HL-60 (cell line): ENCODE measurements around the gene ERCC2.

Experiments
- DNase-seq, 2 experiments: peaks; one replicate each; pipeline ENCODE4 v3.0.0-alpha.2; 2010 to 2020; ENCODE audit warnings: low read depth in 1 of 2, low spot score in 1 of 2
- H3K27ac ChIP-seq: fragments of 250-450 bp; sonication (Bioruptor Pico); replicated peaks from 2 replicates; pipeline ENCODE4 v1.5.1; 2020; ENCODE audit warnings: mild to moderate bottlenecking, moderate library complexity
- H3K27me3 ChIP-seq: fragments of 250-450 bp; sonication (Bioruptor Pico); 2 replicates; pipeline ENCODE4 v1.5.1; 2021; ENCODE audit warnings: mild to moderate bottlenecking, moderate library complexity; ENCODE audit not compliant: insufficient read depth, poor library complexity, severe bottlenecking
- H3K4me3 ChIP-seq: replicated peaks from 2 replicates; pipeline ENCODE4 v1.5.1; 2011; ENCODE audit warnings: mild to moderate bottlenecking, control low read depth, low read length; ENCODE audit not compliant: insufficient read depth
- GABPA ChIP-seq: IDR thresholded peaks from 2 replicates; pipeline ENCODE4 v1.6.1; 2012; ENCODE audit warnings: low read depth
- POLR2AphosphoS5 ChIP-seq: IDR thresholded peaks from 2 replicates; pipeline ENCODE4 v1.6.1; 2012; ENCODE audit warnings: low read depth
- SPI1 ChIP-seq: IDR thresholded peaks from 2 replicates; pipeline ENCODE4 v1.6.1; 2012; ENCODE audit warnings: low read depth, mild to moderate bottlenecking, borderline replicate concordance
- TF ChIP-seq, protein P1 (sequence below): IDR thresholded peaks from one replicate; pipeline ENCODE4 v1.5.1; 2011; ENCODE audit warnings: low read length, control low read depth, inconsistent platforms; ENCODE audit not compliant: insufficient read depth
- TF ChIP-seq, protein P2 (sequence below): IDR thresholded peaks from 2 replicates; pipeline ENCODE4 v1.6.1; 2012; ENCODE audit warnings: low read depth; ENCODE audit not compliant: insufficient replicate concordance

The ERCC2 gene

DNA sequence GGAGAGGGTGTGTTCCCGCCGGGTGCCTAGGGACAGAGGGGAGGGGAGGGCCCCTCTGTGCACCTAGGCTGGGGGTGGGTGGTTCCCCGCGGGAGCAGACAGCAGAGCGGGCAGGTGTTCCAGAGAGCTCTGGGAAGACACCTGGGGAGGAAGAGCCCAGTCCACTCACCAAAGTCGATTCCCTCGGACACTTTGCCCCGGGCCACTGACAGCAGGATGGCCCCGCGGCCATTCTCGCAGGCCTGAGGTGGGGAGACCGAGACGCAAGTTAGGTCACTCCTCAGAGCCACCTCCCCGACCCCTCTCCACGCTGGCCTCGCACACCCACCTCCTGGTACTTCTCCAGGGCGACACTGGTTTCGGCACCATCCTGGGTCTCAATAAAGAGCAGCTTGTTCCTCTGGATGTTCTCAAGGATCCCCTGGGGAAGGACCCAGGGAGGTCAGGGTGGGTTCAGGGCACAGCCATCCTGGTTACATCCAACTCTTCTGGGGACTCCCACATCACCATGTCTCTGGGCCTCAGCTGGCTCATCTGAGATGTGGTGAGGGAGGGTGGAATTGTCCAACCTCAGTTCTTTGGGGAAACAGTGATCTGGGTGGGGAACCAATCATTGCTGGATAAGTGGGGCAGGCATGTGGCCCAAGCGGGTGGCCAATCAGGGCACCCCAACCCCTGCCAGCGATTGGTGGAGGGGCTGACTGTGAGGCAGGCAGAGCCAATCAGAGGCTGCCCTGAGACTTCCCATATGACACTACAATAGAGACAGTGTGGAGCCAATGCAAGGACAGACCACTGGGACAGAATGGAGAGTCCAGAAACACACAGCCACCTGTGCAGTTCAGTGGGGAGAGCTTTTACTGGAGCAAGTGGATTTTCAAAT is 17.2 kb downstream of the ERCC2 start:
- H3K27ac ChIP-seq, result no peak overlapping the region
- TF ChIP-seq SPI1 (no peak), GABPA (no peak), POLR2AphosphoS5 (no peak)
- TF ChIP-seq, protein P1, sequence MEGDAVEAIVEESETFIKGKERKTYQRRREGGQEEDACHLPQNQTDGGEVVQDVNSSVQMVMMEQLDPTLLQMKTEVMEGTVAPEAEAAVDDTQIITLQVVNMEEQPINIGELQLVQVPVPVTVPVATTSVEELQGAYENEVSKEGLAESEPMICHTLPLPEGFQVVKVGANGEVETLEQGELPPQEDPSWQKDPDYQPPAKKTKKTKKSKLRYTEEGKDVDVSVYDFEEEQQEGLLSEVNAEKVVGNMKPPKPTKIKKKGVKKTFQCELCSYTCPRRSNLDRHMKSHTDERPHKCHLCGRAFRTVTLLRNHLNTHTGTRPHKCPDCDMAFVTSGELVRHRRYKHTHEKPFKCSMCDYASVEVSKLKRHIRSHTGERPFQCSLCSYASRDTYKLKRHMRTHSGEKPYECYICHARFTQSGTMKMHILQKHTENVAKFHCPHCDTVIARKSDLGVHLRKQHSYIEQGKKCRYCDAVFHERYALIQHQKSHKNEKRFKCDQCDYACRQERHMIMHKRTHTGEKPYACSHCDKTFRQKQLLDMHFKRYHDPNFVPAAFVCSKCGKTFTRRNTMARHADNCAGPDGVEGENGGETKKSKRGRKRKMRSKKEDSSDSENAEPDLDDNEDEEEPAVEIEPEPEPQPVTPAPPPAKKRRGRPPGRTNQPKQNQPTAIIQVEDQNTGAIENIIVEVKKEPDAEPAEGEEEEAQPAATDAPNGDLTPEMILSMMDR, result no peak
- TF ChIP-seq, protein P2, sequence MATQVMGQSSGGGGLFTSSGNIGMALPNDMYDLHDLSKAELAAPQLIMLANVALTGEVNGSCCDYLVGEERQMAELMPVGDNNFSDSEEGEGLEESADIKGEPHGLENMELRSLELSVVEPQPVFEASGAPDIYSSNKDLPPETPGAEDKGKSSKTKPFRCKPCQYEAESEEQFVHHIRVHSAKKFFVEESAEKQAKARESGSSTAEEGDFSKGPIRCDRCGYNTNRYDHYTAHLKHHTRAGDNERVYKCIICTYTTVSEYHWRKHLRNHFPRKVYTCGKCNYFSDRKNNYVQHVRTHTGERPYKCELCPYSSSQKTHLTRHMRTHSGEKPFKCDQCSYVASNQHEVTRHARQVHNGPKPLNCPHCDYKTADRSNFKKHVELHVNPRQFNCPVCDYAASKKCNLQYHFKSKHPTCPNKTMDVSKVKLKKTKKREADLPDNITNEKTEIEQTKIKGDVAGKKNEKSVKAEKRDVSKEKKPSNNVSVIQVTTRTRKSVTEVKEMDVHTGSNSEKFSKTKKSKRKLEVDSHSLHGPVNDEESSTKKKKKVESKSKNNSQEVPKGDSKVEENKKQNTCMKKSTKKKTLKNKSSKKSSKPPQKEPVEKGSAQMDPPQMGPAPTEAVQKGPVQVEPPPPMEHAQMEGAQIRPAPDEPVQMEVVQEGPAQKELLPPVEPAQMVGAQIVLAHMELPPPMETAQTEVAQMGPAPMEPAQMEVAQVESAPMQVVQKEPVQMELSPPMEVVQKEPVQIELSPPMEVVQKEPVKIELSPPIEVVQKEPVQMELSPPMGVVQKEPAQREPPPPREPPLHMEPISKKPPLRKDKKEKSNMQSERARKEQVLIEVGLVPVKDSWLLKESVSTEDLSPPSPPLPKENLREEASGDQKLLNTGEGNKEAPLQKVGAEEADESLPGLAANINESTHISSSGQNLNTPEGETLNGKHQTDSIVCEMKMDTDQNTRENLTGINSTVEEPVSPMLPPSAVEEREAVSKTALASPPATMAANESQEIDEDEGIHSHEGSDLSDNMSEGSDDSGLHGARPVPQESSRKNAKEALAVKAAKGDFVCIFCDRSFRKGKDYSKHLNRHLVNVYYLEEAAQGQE, result no peak
- no peak overlapping the region for H3K4me3 ChIP-seq
- H3K27me3 ChIP-seq, result no peaks in the 10 kb centered on the region
- no peak for DNase-seq

DNA sequence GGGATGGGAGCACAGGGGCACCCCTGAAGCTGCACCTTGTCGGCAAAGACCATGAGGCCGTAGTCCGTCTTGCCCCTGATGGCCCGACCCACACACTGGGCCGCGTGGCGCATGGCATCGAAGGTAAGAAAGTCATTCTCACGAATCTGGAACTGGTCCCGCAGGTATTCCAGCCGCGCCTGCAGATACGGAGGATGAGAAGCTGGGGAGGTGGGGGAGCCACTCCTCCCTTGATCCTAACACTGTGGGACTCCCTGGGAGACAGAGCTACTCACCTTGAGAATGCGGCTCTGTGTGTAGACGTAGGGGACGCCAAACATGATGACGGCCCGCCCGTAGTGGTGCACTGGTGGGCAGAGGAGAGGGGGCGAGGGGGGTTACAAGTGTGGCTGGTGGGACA is 17.9 kb downstream of the ERCC2 start:
- no peak overlapping the region for H3K4me3 ChIP-seq
- H3K27me3 ChIP-seq, result peaks cover 2% of the 10 kb centered on the region
- DNase-seq, result no peak
- TF ChIP-seq, protein P1, result no peak
- no peak for TF ChIP-seq SPI1
- no peak for TF ChIP-seq POLR2AphosphoS5
- no peak for TF ChIP-seq GABPA
- TF ChIP-seq, protein P2, result no peak
- no peak overlapping the region for H3K27ac ChIP-seq

DNA sequence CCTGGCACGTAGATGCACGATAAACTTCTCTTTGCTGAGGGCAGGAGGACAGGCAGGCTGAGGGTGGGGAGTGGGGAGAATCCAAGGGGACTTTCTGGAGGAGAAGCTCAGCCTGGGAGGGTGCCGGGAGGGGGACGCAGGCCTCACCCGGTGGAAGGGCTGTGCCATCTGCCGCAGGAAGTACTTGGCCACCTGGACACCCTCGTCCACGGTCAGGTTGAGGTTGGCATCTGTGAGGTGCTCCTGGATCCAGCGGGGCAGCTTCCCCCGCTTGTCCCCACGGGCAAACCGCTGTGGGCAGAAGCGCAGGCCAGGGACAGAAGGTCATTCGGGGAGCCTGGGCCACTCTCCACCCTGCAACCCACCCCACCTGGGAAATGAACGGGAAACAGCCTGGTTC is 18.3 kb downstream of the ERCC2 start:
- no peak for DNase-seq
- no peak overlapping the region for H3K4me3 ChIP-seq
- TF ChIP-seq, protein P1, result no peak
- TF ChIP-seq, protein P2, result no peak
- TF ChIP-seq SPI1, result no peak
- no peak for TF ChIP-seq POLR2AphosphoS5
- TF ChIP-seq GABPA, result no peak

More for the DNA sequence above, 18.3 kb downstream of the ERCC2 start:
- H3K27me3 ChIP-seq, result peaks cover 4% of the 10 kb centered on the region
- H3K27ac ChIP-seq, result no peak overlapping the region
